LNCaP clone FGC (cell line): ENCODE data around the gene YKT6.

Experiments
- DNase-seq: peaks from one replicate; pipeline ENCODE4 v3.0.0-alpha.2; 2011; ENCODE audit warnings: low read depth
- H3K4me3 ChIP-seq: 2 replicates; pipeline ENCODE4 v1.5.1; 2011; ENCODE audit warnings: mild to moderate bottlenecking, low read depth, low read length, control low read depth
- CTCF ChIP-seq: IDR thresholded peaks from 2 replicates; pipeline ENCODE4 v1.5.1; 2012; ENCODE audit warnings: mild to moderate bottlenecking; ENCODE audit not compliant: control insufficient read depth, insufficient read depth; ENCODE audit errors: extremely low read depth

YKT6 gene

GRCh38 chr7:44200699-44201461, at the start of gene YKT6:
TSS of gene YKT6 (plus strand) at chr7:44200978. CDS start at chr7:44201136, 158 bp downstream.
- peak; percentile 27; the same call in 1 of the 2 replicates for TF ChIP-seq CTCF
- peak within 1 kb of the TSS; percentile 65 for H3K4me3 ChIP-seq
- DNase-seq: peak; percentile 94

GRCh38 chr7:44151956-44152355, 48.8 kb upstream of the YKT6 start:
- no peak overlapping the region for H3K4me3 ChIP-seq
- no peak for TF ChIP-seq CTCF
- DNase-seq: no peak

GRCh38 chr7:44152971-44153947, 47.5 kb upstream of the YKT6 start:
- no peak overlapping the region for H3K4me3 ChIP-seq
- DNase-seq: no peak
- TF ChIP-seq CTCF: no peak

DNA sequence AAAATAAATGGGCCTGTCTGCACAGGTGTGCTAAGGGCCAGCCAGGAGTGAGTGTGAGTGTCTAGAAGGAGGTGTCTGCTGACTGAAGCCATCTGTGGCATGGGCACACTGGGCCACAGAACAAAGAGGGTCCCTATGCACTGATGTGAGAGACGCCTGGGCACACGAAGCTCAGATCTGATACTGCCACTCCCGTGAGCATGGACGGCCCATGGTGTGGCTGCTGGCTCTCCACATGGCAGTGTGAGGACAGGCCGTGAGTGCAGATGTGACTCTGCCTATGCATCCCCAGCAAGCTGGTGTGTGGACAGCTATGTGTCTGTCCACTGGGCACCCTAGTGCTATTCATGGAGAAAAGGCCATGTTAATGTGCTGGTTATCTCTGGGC, 46.8 kb upstream of the YKT6 start:
- no peak for TF ChIP-seq CTCF
- DNase-seq: no peak
- no peak overlapping the region for H3K4me3 ChIP-seq

- DNase-seq: no peak
- H3K4me3 ChIP-seq: no peak overlapping the region
- TF ChIP-seq CTCF: no peak
Observed at GRCh38 chr7:44154703-44155102, 46.1 kb upstream of the YKT6 start.

DNA sequence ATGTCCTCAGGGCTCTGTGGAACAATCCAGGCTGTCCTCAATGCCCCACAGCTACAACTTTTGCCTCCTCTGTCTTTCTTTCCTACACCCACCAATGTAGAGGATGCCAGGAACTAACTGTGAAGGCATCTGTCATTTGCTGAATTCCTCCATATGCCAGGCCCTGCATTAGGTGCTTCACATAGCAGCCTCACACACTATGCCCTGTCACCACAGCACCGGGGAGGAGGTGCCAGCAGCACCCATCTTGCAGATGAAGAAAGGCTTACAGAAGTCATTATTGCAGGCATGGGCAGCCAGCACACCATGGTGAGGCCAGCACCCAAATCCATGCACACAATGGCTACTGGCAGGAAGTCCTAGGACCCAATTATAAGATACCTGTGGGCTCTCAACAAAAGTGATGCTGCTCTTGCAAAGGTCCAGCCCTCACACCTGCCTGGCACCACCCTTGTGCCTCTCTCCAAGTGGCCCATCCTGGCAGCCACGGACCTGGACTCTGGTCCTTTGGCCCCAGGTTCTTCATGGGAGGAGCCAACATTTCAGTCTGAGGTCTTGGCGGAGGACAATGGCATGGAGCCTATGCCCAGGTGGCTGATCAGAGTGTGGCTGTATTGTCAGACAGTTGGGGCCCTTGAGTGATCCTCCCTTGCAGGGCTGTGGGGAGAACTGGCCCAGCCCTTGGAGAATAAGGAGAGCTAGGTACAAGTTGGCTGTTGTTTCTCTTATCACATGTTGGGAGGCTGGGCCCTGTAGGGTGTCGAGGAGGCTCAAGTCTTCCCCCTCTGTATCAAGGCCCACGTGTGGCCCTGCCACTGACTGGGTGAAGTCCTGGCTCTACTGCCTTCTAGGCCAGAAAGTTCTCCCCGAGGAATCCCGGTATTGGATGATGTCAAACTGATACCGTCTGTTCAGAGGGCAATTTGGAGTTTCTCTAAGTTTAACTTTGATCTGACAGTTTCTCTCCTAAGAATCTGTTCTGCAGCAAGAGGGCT, 45.3 kb upstream of the YKT6 start:
- DNase-seq: no peak
- H3K4me3 ChIP-seq: no peak overlapping the region
- no peak for TF ChIP-seq CTCF
